WTC11 (cell line): ENCODE measurements around the gene SETD2. TPM values are rescaled to one million over a fixed set of nuclear protein-coding genes. Genes with fewer than 3 reads are reported as not detected.

Source experiments
- ATAC-seq: fragments of 200-7000 bp; cut with Tn5 transposase; 2 replicates; pipeline ENCODE4 v1.10.0; 2021; ENCODE audit warnings: mild to moderate bottlenecking, moderate library complexity
- CTCF ChIA-PET: fragments of 300-600 bp; sonication (Branson Sonifier 250); formaldehyde crosslinking; loops from one replicate; lab custom pipeline; 2021; ENCODE audit warnings: antibody characterized with exemption; lab: Charles Lee
- POLR2A ChIA-PET: fragments of 350-600 bp; sonication (Branson Sonifier 250); formaldehyde crosslinking; loops from one replicate; lab custom pipeline; 2021; ENCODE audit warnings: antibody characterized with exemption; lab: Charles Lee
- DNase-seq: peaks from one replicate; pipeline ENCODE4 v3.0.0; 2021; ENCODE audit warnings: low spot score
- H3K27ac Mint-ChIP-seq: 2 replicates; pipeline ENCODE4 v1.8.0; 2021; ENCODE audit warnings: mixed read lengths
- H3K27me3 Mint-ChIP-seq: 2 replicates; pipeline ENCODE4 v1.8.0; 2021; ENCODE audit warnings: low read depth, mild to moderate bottlenecking, moderate library complexity, mixed read lengths
- H3K36me3 Mint-ChIP-seq: 2 replicates; pipeline ENCODE4 v1.8.0; 2021; ENCODE audit warnings: mixed read lengths
- H3K4me1 Mint-ChIP-seq: 2 replicates; pipeline ENCODE4 v1.8.0; 2022; ENCODE audit warnings: mixed read lengths
- H3K4me3 Mint-ChIP-seq: 2 replicates; pipeline ENCODE4 v1.8.0; 2021; ENCODE audit warnings: mild to moderate bottlenecking, moderate library complexity, mixed read lengths
- H3K9me3 Mint-ChIP-seq: 2 replicates; pipeline ENCODE4 v1.8.0; 2021; ENCODE audit warnings: mixed read lengths
- FOXJ3 ChIP-seq: sonication (generic); formaldehyde crosslinking; IDR thresholded peaks from 2 replicates; pipeline ENCODE4 v1.9.0; 2021; ENCODE audit warnings: missing genetic modification reagents, mild to moderate bottlenecking, borderline replicate concordance
- GRHL2 ChIP-seq: fragments of 250-450 bp; sonication (Bioruptor Pico); IDR thresholded peaks from 2 replicates; pipeline ENCODE4 v1.8.0; 2022; ENCODE audit warnings: mild to moderate bottlenecking, moderate library complexity; ENCODE audit not compliant: insufficient replicate concordance, severe bottlenecking
- GTF2I ChIP-seq: fragments of 250-450 bp; sonication (Bioruptor Pico); conservative IDR thresholded peaks from 2 replicates; pipeline ENCODE4 v1.4.0; 2021; ENCODE audit warnings: mild to moderate bottlenecking
- NFATC4 ChIP-seq: fragments of 250-450 bp; sonication (Bioruptor Pico); IDR thresholded peaks from 2 replicates; pipeline ENCODE4 v1.9.0; 2021; ENCODE audit warnings: mild to moderate bottlenecking
- NR1H2 ChIP-seq: sonication (generic); formaldehyde crosslinking; IDR thresholded peaks from 2 replicates; pipeline ENCODE4 v1.9.0; 2021; ENCODE audit warnings: mild to moderate bottlenecking, moderate library complexity, missing genetic modification reagents
- NR3C1 ChIP-seq: sonication (generic); formaldehyde crosslinking; conservative IDR thresholded peaks from 2 replicates; pipeline ENCODE4 v1.8.1; 2023; ENCODE audit warnings: low read depth, mild to moderate bottlenecking, missing genetic modification reagents
- PRRX2 ChIP-seq: fragments of 250-450 bp; sonication (Bioruptor Pico); IDR thresholded peaks from 2 replicates; pipeline ENCODE4 v1.8.0; 2021; ENCODE audit warnings: mild to moderate bottlenecking
- SMAD3 ChIP-seq: sonication (generic); formaldehyde crosslinking; IDR thresholded peaks from 2 replicates; pipeline ENCODE4 v1.8.0; 2022; ENCODE audit warnings: missing genetic modification reagents, mild to moderate bottlenecking, borderline replicate concordance
- TEAD1 ChIP-seq: sonication (generic); formaldehyde crosslinking; IDR thresholded peaks from 2 replicates; pipeline ENCODE4 v1.8.0; 2022; ENCODE audit warnings: mild to moderate bottlenecking, missing genetic modification reagents
- total RNA-seq: library from RNA; stranded (reverse); gene quantifications from 3 replicates; pipeline ENCODE4 v1.2.3, GENCODE V29; 2021
- TF ChIP-seq, protein P1 (sequence below): sonication (generic); formaldehyde crosslinking; IDR thresholded peaks from 2 replicates; pipeline ENCODE4 v1.8.1; 2023; ENCODE audit warnings: mild to moderate bottlenecking, moderate library complexity, missing genetic modification reagents
- TF ChIP-seq, protein P2 (sequence below): sonication (generic); formaldehyde crosslinking; IDR thresholded peaks from 2 replicates; pipeline ENCODE4 v1.8.1; 2022; ENCODE audit warnings: low read depth, missing genetic modification reagents, borderline replicate concordance
- TF ChIP-seq, protein P3 (sequence below): fragments of 250-450 bp; sonication (Bioruptor Pico); conservative IDR thresholded peaks from 2 replicates; pipeline ENCODE4 v1.9.0; 2021; ENCODE audit warnings: mild to moderate bottlenecking
- TF ChIP-seq, protein P4 (sequence below): sonication (generic); formaldehyde crosslinking; IDR thresholded peaks from 2 replicates; pipeline ENCODE4 v1.8.0; 2023; ENCODE audit warnings: missing genetic modification reagents
- TF ChIP-seq, protein P5 (sequence below): sonication (generic); formaldehyde crosslinking; IDR thresholded peaks from 2 replicates; pipeline ENCODE4 v1.8.1; 2022; ENCODE audit warnings: missing genetic modification reagents, borderline replicate concordance
- TF ChIP-seq, protein P6 (sequence below): sonication (generic); formaldehyde crosslinking; IDR thresholded peaks from 2 replicates; pipeline ENCODE4 v1.8.0; 2022; ENCODE audit warnings: mild to moderate bottlenecking, missing genetic modification reagents

The SETD2 gene
- total RNA-seq, 1 experiment from 2014 or later, result 39.8 TPM

DNA sequence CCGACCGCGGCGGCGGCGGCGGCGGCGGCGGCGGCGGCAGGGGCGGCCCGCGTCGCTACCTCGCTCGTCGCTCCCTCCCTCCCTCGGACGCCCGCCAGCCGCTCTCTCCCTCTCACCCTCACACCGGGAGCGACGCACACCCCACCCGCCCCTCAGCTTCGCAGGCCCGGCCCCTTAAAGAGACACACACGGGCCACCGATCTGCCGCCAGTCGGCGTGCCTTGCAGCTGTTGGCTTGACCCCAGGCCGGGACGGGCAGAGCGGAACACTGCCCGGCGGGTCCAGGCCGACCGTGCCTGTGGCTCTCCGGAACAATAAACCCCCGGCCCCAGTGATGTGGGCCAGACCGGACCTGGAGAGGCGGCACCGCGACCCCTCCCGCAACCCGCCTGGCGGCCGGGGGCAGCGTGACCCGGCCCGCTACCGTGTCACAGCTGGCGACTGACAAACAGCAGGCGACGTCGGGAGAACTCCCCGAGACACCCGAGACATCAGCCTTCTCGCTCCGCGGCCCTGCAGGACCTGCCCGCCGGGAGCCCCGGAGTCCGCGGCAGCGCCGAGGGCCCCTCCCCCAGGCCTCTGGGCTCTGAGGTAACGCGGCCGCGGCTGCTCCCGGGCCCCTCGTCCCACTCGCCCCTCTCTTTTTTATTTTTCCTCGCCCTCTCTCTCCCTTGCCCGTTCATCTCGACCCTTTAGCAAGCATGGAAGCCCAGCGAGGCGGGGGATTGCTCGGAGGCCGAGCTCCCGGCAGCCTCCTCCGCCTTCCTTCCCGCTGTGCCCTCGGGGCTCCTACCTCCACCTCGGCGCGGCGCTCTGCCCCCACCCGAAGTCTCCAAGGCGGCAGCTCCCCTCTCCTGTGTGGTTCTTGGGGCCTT lies at the start of gene SETD2 (continued):
- TF ChIP-seq, protein P1, sequence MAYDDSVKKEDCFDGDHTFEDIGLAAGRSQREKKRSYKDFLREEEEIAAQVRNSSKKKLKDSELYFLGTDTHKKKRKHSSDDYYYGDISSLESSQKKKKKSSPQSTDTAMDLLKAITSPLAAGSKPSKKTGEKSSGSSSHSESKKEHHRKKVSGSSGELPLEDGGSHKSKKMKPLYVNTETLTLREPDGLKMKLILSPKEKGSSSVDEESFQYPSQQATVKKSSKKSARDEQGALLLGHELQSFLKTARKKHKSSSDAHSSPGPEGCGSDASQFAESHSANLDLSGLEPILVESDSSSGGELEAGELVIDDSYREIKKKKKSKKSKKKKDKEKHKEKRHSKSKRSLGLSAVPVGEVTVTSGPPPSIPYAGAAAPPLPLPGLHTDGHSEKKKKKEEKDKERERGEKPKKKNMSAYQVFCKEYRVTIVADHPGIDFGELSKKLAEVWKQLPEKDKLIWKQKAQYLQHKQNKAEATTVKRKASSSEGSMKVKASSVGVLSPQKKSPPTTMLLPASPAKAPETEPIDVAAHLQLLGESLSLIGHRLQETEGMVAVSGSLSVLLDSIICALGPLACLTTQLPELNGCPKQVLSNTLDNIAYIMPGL (CRISPR knock-in tag), result peak; percentile 88
- TF ChIP-seq TEAD1 (CRISPR knock-in tag) (no peak), NR1H2 (0 out of 2 replicates have a peak, but pooled peaks have one; percentile 13)
- TF ChIP-seq, protein P2, sequence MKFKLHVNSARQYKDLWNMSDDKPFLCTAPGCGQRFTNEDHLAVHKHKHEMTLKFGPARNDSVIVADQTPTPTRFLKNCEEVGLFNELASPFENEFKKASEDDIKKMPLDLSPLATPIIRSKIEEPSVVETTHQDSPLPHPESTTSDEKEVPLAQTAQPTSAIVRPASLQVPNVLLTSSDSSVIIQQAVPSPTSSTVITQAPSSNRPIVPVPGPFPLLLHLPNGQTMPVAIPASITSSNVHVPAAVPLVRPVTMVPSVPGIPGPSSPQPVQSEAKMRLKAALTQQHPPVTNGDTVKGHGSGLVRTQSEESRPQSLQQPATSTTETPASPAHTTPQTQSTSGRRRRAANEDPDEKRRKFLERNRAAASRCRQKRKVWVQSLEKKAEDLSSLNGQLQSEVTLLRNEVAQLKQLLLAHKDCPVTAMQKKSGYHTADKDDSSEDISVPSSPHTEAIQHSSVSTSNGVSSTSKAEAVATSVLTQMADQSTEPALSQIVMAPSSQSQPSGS (CRISPR knock-in tag), result no peak

DNA sequence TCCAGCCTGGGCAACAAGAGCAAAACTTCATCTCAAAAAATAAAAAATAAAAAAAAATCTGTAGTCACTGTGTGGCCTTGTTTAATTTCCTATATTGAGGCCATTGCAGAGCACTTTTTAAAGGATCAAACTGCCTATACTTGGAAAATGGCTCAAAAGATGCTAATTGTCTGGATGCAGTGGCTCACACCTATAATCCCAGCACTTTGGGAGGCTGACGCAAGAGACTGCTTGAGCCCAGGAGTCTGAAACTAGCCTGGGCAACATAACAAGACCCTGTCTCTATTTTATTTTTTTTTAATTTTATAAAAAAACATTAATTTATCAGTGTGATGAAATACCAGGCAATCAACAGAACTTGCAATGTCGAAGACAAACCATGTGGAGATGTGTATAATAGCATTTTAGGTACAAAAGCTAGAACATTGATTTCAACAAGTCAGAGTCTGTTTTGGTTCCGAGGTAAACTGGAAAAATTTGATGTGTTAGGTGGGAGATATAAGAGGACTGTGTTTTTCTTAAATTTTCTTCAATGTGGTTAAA lies 47.0 kb upstream of the SETD2 start:
- H3K4me1 Mint-ChIP-seq, result no peaks in the 10 kb centered on the region
- POLR2A ChIA-PET, result no interaction called here

More for the DNA sequence above, 47.0 kb upstream of the SETD2 start:
- Mint-ChIP-seq H3K36me3 (no peaks in the 10 kb centered on the region), H3K27me3 (no peaks in the 10 kb centered on the region), H3K4me3 (no peak overlapping the region), H3K27ac (no peak overlapping the region), H3K9me3 (no peaks in the 10 kb centered on the region)
- CTCF ChIA-PET, result no interaction called here
- DNase-seq (no peak), ATAC-seq (no peak)
- TF ChIP-seq, protein P3, sequence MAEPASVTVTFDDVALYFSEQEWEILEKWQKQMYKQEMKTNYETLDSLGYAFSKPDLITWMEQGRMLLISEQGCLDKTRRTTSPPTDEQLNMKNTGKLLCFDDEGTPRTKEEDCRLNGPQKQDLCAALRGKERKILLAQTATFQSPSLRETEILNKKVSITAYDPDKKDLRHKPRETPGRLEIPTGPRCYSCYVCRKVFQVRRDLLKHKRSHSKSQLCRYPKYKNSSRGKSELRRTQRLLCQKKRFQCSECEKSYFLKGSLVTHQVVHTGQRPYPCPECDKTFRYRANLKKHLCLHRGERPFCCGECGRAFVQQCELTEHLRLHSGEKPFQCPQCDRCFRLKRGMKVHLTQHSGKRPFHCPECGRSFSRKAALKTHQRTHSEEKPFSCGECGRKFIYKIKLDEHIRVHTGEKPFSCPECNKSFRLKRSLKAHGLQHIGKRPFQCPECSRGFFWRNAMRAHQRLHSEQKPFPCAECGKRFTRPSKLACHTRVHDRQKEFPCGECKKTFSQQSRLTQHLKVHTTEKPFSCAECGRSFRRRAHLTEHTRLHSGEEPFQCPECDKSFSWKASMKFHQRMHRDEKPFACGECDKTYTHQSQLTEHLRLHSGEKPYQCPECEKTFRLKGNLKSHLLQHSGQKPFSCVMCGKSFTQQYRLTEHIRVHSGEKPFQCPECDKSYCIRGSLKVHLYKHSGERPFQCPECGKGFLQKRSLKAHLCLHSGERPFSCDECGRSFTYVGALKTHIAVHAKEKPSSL (CRISPR knock-in tag), result no peak
- TF ChIP-seq, protein P4, sequence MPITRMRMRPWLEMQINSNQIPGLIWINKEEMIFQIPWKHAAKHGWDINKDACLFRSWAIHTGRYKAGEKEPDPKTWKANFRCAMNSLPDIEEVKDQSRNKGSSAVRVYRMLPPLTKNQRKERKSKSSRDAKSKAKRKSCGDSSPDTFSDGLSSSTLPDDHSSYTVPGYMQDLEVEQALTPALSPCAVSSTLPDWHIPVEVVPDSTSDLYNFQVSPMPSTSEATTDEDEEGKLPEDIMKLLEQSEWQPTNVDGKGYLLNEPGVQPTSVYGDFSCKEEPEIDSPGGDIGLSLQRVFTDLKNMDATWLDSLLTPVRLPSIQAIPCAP (CRISPR knock-in tag), result no peak
- TF ChIP-seq GRHL2 (CRISPR knock-in tag) (no peak), SMAD3 (no peak), PRRX2 (CRISPR knock-in tag) (no peak), GTF2I (CRISPR knock-in tag) (no peak), FOXJ3 (no peak), NR3C1 (CRISPR knock-in tag) (no peak), NFATC4 (CRISPR knock-in tag) (no peak)
- TF ChIP-seq, protein P5, sequence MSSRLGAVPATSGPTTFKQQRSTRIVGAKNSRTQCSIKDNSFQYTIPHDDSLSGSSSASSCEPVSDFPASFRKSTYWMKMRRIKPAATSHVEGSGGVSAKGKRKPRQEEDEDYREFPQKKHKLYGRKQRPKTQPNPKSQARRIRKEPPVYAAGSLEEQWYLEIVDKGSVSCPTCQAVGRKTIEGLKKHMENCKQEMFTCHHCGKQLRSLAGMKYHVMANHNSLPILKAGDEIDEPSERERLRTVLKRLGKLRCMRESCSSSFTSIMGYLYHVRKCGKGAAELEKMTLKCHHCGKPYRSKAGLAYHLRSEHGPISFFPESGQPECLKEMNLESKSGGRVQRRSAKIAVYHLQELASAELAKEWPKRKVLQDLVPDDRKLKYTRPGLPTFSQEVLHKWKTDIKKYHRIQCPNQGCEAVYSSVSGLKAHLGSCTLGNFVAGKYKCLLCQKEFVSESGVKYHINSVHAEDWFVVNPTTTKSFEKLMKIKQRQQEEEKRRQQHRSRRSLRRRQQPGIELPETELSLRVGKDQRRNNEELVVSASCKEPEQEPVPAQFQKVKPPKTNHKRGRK (CRISPR knock-in tag), result no peak
- TF ChIP-seq, protein P6, sequence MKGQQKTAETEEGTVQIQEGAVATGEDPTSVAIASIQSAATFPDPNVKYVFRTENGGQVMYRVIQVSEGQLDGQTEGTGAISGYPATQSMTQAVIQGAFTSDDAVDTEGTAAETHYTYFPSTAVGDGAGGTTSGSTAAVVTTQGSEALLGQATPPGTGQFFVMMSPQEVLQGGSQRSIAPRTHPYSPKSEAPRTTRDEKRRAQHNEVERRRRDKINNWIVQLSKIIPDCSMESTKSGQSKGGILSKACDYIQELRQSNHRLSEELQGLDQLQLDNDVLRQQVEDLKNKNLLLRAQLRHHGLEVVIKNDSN, result no peak
